Measurements from ENCODE around the gene KLHDC10. TPM values are rescaled to one million over a fixed set of nuclear protein-coding genes. Genes with fewer than 3 reads are reported as not detected.

KLHDC10 gene
- total RNA-seq, 6 experiments from 2014 or later, result 21.0 to 25.5 (median 24.1) TPM

- H3K9me3 Mint-ChIP-seq, result no peaks in the 10 kb centered on the region
- peaks cover 15% of the 10 kb centered on the region for H3K4me1 Mint-ChIP-seq (ENCODE audit: low read depth)
- TF ChIP-seq, protein P1, sequence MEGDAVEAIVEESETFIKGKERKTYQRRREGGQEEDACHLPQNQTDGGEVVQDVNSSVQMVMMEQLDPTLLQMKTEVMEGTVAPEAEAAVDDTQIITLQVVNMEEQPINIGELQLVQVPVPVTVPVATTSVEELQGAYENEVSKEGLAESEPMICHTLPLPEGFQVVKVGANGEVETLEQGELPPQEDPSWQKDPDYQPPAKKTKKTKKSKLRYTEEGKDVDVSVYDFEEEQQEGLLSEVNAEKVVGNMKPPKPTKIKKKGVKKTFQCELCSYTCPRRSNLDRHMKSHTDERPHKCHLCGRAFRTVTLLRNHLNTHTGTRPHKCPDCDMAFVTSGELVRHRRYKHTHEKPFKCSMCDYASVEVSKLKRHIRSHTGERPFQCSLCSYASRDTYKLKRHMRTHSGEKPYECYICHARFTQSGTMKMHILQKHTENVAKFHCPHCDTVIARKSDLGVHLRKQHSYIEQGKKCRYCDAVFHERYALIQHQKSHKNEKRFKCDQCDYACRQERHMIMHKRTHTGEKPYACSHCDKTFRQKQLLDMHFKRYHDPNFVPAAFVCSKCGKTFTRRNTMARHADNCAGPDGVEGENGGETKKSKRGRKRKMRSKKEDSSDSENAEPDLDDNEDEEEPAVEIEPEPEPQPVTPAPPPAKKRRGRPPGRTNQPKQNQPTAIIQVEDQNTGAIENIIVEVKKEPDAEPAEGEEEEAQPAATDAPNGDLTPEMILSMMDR (IDR thresholded peaks at IDR 0.05), result no peak
- DNase-seq, result peak; percentile 33
- H3K27me3 Mint-ChIP-seq (ENCODE audit: insufficient read depth), result no peaks in the 10 kb centered on the region
- peak overlapping the region; percentile 47 for H3K27ac Mint-ChIP-seq
- peaks cover 16% of the 10 kb centered on the region for H3K36me3 Mint-ChIP-seq (ENCODE audit: low read depth)
- peak overlapping the region; percentile 50 for H3K4me3 Mint-ChIP-seq
Observed at GRCh38 chr7:130135208-130136205, 65.2 kb downstream of the KLHDC10 start.

DNA sequence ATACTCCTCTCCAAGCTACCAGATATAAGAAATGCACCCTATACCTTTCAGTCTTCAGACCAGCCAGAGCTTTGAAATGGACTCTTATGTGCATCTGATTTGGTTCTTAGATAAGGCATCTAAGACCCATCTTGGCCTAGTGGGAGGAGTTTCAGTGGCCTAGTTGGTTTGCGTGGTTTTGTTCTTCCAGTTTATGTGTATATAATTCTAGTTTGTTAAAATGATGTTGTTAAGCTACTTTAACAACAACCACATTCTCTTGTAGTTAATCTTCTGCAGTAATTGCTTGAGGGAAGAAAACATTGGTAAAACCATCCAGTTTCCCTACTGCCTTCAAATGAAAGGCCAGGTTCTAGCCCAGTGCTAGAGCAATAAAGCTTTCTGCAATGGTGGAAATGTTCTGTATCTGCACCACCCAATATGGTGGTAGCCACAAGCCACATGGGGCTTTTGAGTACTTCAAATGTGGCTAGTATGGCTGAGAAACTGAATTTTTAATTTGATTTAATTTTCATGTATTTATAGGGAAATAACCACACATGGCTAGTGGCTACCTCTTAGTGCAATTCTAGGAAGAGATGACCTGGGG lies 66.3 kb downstream of the KLHDC10 start:
- Mint-ChIP-seq H3K4me3 (no peak overlapping the region), H3K27me3 (ENCODE audit: insufficient read depth) (no peaks in the 10 kb centered on the region), H3K36me3 (ENCODE audit: low read depth) (peaks cover 6% of the 10 kb centered on the region), H3K27ac (no peak overlapping the region), H3K9me3 (no peaks in the 10 kb centered on the region), H3K4me1 (ENCODE audit: low read depth) (peaks cover 18% of the 10 kb centered on the region)
- TF ChIP-seq, protein P1 (IDR thresholded peaks at IDR 0.05), result no peak
- DNase-seq, result no peak

DNA sequence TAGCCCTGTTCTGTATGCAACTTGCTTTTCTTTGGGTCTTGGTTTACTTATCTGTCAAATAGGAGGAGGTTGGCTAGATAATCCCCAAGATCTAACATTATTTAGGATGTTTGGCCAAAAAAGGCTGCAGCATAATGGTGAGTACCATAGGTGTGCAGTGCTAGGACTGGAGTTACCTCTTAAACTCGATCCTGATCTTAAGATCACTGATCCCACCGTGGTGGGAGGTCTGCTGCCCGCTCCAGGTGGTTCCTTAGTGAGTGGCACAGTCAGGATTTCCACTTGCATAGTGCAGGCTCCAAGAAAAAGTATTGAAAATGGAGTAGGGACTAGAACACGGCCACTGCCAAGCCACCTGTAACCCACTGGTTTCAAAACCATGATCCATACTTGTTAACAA lies 66.9 kb downstream of the KLHDC10 start:
- peaks cover 6% of the 10 kb centered on the region; the same call in 1 of the 2 replicates for H3K36me3 Mint-ChIP-seq (ENCODE audit: low read depth)
- no peak overlapping the region for H3K4me3 Mint-ChIP-seq
- TF ChIP-seq, protein P1 (IDR thresholded peaks at IDR 0.05), result no peak
- peaks cover 21% of the 10 kb centered on the region for H3K4me1 Mint-ChIP-seq (ENCODE audit: low read depth)
- no peaks in the 10 kb centered on the region for H3K27me3 Mint-ChIP-seq (ENCODE audit: insufficient read depth)
- H3K27ac Mint-ChIP-seq, result no peak overlapping the region
- no peaks in the 10 kb centered on the region for H3K9me3 Mint-ChIP-seq
- no peak for DNase-seq

- H3K27me3 Mint-ChIP-seq (ENCODE audit: insufficient read depth), result no peaks in the 10 kb centered on the region
- H3K9me3 Mint-ChIP-seq, result no peaks in the 10 kb centered on the region
- no peak overlapping the region for H3K27ac Mint-ChIP-seq
- H3K36me3 Mint-ChIP-seq (ENCODE audit: low read depth), result peaks cover 6% of the 10 kb centered on the region; the same call in 1 of the 2 replicates
- TF ChIP-seq, protein P1 (IDR thresholded peaks at IDR 0.05), result no peak
- no peak for DNase-seq
- H3K4me3 Mint-ChIP-seq, result no peak overlapping the region
- H3K4me1 Mint-ChIP-seq (ENCODE audit: low read depth), result peaks cover 23% of the 10 kb centered on the region
Observed at GRCh38 chr7:130139193-130139960, 69.0 kb downstream of the KLHDC10 start.

GRCh38 chr7:130140551-130141160 lies 70.3 kb downstream of the KLHDC10 start:
- Mint-ChIP-seq H3K27me3 (ENCODE audit: insufficient read depth) (no peaks in the 10 kb centered on the region), H3K4me3 (0 out of 2 replicates have a peak overlapping the region, but pooled peaks have one; percentile 11), H3K27ac (peak overlapping the region; percentile 53), H3K4me1 (ENCODE audit: low read depth) (peaks cover 26% of the 10 kb centered on the region), H3K36me3 (ENCODE audit: low read depth) (peaks cover 6% of the 10 kb centered on the region; the same call in 1 of the 2 replicates), H3K9me3 (no peaks in the 10 kb centered on the region)
- TF ChIP-seq, protein P1 (IDR thresholded peaks at IDR 0.05), result no peak
- no peak for DNase-seq

All from HFFc6 (cell line).